GM21723 (cell line): ENCODE results near the gene TACR2.

Experiments used
- ATAC-seq: cut with Tn5 transposase; IDR thresholded peaks from one replicate; pipeline ENCODE4 v1.9.1; 2021; ENCODE audit warnings: mild to moderate bottlenecking, moderate library complexity; ENCODE audit not compliant: unreplicated experiment

The TACR2 gene

DNA sequence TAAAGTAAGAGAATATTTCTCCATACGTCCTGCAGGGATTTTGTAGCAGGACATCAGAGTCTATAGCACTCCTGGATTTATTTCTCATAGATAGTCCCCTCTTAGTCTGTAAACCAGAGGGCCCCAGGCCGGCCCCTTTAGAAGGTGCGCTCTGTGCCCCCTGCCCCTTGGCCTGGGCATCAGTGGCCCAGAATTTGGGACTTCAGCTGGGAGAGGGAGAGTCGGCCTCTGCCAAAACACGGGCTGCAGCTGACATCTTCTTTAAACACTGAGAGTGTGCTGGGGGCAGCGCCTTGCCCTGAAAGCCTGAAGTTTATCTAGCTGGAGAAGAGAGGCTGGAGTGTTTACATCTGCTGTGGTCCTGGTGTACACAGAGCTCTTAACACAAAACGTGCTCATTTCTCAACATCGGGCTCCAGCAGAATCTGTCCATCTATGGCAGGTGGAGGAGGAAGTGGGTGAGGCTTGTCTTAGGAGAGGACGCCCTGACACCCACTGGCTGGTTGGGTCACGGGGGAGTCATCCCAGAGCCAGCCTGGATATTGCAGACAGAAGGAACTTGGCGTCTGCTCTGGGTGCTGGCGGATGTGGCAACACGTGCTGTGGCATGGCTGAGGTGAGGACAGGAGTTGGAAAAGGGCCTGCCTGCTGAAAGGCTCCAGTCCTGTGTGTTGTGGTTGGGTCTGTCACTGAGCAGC, 5.0 kb upstream of the TACR2 start:
- ATAC-seq, result no peak

DNA sequence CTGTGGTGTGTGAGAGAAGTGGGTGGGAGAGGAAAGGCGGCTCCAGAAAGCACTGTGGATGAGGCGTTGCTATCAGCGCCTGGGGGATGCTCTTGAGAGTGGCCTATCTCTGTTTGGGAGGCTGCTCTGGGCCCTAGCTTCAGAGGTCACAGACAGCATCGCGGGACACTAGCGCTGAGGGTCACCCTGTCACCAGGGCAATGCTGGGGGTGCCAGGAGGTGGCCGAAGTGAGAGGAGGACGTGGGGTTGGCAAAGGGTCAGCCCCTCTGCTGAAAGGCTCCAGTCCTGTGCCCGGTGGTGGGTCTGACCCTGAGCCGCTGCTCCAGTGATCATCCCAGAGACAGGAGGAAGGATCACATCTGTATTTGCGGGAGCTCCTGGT, 3.0 kb upstream of the TACR2 start:
- ATAC-seq, result no peak

DNA sequence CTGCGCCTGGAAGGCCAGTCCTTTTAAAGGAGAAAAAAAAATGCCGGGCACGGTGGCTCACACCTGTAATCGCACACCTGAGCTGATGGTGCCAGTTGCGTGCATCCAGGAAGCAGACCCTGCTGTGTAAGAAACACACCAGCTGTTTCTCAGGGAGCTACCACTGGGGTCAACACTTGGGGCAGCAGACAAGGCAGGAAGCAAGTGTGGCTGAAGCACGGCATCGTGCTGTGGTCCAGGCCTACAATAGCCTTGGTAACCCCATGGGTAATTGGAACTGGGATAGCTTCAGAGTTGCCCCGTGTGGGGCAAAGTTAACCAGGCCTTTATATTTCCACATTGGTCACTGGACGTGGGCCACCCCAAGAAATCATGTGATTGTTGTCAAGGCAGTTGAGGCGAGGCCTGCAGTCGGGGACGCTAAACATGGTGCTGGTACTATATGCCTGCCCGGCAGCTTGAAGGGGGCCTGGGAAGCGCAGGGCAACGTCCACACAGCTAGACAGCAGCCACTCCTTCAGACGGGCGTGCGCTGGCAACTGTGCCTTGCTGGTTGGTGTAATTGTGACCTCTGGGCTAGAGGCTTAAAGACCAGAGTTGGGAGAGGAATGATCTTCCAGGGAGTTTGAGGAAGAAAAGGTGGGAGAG, 2.5 kb upstream of the TACR2 start:
- ATAC-seq, result no peak

DNA sequence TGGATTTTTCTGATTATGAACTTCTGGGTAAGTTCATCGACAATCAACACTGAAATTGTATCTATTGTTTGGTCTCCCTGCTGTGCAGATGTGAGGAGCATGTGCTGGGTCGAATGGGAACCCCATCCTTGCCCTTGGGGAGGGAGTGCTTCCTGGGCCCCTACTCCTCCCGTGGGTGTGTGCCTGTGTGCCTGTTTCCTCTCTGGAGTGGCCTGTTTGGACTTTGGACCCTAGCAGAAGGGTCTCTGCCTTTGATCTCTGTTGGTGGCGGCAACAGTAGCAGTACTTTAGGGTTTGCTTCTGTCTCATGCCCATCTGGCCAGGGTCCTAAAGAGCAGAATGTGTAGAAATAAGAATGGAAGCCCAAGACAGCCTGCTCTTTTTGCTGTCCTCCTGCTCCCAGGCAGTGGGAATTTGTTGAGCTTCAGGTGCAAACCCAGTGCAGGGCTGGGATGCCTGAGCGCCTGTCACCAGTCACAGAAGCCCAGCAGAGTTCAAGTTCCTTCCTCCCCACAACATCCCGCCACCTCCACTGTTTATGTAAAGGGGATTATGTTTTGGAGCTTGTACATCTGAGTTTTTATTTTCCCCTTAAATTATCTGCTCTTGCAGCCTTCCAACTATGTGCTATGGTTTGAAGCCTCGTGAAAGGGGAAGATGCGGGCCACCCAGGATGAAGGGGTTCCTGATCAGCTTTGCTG, 1.5 kb upstream of the TACR2 start:
- no peak for ATAC-seq

DNA sequence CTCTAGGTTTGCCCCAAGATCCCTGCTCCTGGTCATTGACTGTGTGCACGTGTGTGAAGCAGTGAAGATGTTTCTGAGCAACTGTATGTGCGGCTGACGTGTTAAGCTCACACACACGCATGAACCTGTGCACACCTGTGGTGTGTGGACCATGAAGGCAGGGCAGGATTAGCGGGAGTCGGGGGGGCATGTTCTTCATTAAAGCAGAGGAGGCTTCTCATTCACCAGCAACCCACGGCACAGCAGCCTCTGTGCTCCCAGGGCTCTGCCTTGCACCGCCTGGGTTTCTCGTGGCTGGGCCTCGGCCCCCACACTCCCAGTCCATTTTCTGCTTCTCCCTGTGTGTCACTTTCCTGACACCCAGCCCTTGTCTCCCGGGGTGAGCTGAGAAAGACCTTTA, 824 bp upstream of the TACR2 start:
- ATAC-seq, result no peak

DNA sequence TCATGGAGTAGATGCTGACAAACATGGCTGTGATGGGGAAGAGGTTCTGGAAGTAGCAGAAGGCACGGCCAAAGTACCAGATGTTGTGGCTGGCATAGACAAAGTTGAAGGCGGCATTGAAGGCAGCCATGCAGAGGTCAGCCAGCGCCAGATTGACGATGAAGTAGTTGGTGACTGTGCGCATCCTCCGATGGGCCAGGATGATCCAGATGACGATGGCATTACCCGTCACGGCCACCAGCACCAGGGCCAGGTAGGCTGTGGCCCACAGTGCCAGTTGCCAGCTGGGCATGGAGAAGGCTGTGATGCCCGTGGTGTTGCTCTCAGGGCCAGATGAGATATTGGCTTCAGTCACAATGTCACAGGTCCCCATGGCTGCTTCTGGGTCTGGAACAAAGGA, 767 bp downstream of the TACR2 start:
- ATAC-seq, result no peak

DNA sequence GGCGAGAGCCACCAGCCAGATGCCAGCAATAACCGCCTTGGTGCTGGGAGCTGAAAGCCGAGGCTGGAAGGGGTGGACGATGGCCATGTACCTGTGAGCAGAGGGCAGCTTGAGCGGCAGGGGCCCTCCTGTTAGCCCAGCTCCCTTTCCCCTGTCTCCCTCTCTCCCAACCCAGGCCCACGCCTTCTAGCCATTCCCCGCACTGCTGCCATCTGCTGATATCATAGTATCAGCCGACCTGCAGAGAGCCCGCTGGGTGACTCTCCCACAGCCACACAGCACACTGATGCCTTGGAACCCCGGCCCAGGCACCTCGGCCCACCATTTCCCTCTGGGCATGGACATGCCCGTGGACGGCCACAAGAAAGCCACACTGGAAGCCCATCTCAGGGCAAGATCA, 1.7 kb downstream of the TACR2 start:
- no peak for ATAC-seq

DNA sequence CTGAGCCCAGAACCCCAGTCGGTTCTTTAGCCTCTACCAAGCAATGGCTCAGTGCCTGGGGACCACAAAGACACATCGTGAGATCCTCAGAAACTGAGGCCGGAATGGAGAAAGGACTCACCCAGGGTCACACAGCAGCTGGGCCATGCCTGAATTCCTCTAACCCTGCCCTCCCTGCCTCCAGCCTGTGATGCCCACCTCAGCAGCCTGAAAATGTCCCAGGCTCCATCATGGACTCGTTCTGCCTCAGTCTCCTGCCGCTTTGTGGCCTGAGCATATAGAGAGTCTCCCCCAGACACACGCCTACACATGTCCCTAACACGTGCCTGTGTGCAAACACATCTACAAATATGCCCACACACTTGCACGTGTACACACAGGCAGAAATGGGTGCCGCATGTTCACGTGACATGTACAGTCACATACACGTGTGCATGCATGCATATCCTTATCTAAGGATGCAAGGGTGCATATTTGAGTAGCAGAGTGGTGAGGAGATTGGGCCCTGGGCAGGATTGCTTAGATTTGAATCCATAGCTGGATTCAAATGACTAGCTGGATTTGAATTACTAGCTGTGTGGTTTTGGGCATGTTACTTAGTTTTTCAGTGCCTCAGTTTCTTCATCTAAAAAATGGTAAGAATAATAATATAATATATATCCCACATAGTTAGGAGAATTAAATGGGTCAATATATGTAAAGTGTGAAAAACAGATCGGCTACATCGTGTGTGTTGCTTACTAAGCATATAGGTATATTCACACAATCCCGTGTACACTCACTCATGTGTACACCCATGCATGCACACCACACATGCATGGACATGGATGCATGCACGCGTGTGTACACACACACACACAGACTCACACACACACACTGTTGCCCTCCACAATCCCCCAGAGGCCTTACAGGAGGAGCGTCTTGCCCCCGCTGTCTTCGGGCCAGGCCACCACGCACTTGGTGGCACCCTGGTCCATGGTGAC, 2.4 kb downstream of the TACR2 start:
- ATAC-seq, result no peak

DNA sequence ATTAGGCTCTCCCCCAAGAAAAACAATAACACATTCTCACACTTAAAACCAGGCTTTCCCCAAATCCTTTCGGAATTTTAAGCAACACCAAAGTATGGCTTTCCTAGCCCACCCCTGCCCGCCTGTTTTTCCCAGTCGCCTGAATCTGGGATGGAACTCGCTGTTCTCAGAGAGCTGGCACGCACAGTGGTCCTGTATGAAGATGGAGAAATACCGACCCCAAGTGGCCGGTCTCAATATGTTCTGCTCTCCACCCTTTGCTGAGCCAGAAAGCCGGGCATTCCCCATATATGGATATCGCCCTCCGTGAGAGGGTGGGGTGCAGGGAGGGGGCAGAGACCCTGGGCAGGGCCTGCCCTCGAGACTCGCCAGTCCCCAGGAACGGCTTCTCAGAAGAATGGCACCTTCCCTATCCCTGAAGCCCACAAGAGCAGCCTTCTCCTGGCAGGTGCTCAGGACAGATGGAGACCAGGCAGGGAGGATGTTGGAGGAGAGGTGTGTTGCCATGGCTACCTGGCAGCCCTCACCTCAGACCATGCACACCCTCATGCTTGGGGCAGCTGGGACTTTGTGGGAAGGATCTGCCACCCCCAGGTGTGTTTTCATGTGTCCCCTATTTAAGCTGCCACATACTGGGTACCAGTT, 3.4 kb downstream of the TACR2 start:
- no peak for ATAC-seq

DNA sequence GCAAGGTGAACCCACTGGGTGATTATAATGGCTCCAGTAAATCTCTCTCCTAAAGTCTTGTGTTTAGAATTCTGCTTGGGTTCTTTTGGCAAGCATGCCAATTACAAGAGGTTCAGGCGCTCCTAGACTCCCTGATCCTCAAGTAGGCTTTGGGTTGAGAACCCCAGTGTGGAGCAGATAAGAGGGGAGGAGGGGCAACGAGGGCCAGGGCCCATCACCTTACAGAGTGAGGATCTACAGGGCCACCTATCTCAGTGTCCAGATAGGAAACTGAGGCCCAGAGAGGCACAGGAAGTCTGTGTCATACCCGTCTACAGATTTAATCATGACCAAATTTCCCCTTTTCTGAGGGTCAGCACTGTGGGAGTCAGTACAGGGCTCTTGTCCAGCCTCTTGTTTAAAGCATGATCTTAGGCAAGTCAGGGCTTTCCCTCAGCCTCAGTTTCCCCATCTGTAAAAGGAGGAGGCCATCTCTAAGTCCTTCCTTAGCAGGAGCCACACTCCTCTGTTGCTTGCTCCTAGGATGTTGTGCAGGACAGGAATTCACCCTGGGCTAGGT, 4.4 kb downstream of the TACR2 start:
- ATAC-seq, result no peak

DNA sequence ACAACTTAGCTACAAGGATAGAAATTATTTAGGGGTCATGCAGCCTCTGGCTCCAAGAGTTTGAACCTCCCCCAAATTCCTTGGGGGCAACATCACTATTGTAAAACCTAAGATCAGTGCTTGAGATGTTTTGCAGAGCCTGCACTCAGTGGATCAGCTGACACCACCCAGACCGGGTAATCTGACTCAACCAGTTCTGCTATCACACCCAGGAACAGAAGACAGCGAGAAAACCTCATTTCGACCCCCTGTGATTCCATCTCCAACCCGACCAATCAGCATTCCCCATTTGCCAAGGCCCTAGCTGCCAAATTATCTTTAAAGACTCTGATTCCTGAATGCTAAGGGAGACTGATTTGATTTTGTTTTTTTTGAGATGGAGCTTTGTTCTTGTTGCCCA, 5.2 kb downstream of the TACR2 start:
- no peak for ATAC-seq

DNA sequence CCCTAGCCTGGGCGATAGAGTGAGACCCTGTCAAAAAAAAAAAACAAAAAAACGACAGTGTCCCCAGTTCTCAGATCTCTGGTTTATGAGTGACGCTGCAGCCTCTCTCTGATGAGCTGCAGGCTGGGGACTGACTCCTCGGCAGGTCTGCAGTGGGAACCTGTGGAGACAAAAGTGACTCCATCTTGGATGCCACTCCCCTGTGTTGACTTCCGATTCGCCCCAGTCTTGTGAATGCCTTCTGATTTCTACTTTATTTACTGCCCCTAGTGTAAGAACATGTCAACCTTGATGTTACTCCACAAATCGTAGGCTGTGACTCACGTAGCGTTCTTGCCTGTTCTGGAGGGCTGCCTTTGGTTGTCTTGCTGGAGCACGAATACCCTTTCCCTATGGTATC, 6.2 kb downstream of the TACR2 start:
- ATAC-seq, result no peak

DNA sequence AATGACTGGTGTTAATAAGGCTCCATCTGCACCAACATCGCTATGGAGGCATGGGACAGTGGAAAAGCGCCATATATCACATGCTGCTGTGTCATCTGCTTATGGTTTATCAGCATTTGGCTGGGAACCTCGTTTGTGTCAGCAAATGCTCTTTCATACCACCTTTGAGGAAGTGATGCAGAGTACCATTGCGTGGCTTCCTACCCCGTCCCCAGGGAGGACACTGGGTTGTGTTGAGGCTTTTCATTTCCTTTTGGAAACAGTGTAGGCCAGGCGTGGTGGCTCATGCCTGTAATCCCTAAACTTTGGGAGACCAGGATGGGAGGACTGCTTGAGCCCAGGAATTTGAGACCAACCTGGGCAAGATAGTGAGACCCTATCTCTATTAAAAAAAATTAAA, 6.8 kb downstream of the TACR2 start:
- peak; percentile 35 for ATAC-seq

DNA sequence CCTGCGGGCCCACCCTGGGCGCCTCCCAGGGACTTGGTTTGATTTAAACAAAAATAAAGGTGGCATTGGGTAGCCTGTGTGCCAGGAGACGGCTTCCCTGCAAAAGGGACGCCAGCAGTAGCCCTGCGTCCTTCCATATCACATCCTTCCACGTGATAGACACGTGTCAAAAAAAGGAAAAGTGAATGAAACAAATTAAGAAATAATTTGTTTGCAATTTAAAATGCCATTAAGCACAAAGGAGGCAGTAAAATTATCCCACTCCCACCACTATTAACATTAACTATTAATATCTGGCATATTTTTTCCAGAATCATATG, 7.6 kb downstream of the TACR2 start:
- no peak for ATAC-seq

DNA sequence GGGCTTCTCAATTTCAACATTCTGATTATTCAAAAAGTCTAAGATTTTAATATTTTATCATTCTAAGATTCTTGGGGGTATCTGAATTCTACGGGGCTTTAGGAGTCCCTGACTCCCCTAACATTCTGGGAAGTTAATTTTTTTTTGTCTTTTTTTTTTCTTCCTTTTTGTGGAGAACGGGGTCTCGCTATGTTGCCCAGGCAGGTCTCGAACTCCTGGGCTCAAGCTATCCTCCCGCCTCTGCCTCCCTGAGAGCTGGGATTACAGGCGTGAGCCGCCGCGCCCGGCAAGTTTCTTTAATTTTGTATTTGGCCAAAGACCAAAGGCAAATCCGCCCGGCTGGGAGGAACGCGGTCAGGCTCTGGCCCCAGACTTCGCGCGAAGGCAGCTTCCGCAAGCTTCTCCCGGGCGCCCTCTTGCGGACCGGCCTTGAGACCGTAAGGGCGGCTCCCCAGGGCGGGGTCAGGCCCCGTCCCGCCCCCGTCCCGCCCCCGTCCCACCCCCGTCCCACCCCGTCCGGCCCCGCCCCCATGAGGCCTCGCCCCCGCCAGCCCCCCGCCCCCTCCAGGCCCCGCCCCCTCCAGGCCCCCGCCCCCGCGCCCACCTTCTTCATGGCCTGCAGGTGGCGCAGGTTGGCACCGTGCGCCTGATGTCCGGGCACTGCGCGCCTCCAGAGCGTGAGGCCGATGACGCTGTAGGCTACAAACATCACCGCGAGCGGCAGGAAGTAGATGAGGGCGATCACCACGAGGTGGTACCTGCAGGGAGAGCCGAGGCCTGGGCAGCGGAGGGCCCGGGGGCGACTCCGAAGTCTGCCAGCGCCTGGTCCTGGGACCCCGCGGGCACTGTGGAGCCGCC, 8.2 kb downstream of the TACR2 start:
- peak; percentile 78 for ATAC-seq

DNA sequence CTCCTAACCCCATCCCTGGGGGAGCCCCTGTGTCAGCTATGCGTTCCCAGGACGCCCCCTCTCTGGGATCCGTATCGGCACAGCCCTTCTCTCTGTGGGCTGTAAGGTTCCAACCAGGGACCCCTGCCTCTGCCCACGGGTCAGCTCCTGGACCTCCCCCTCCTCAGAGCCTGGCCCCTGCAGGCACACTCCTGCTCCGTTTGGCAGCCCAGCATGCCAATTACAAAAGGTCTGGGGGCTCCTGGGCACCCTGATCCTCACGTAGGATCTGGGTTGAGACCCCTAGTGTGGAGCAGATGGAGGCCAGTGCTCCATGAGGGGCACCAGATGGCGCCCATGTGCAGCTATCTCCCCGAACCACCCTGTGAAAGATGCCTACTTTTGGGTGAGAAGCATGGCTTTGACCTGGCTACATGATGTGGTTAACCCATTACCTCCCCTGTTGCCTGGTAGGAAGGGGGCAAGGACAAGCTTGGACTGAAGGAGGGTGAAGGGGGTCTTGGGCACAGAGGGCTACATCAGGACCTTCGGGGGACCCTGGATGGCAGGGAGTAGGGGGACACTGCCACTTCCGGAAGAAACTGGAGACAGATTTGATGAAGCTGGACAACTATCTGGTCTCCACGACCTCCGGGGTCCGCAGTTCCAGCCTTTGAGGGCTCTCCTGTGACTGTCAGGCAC, 9.0 kb downstream of the TACR2 start:
- no peak for ATAC-seq

DNA sequence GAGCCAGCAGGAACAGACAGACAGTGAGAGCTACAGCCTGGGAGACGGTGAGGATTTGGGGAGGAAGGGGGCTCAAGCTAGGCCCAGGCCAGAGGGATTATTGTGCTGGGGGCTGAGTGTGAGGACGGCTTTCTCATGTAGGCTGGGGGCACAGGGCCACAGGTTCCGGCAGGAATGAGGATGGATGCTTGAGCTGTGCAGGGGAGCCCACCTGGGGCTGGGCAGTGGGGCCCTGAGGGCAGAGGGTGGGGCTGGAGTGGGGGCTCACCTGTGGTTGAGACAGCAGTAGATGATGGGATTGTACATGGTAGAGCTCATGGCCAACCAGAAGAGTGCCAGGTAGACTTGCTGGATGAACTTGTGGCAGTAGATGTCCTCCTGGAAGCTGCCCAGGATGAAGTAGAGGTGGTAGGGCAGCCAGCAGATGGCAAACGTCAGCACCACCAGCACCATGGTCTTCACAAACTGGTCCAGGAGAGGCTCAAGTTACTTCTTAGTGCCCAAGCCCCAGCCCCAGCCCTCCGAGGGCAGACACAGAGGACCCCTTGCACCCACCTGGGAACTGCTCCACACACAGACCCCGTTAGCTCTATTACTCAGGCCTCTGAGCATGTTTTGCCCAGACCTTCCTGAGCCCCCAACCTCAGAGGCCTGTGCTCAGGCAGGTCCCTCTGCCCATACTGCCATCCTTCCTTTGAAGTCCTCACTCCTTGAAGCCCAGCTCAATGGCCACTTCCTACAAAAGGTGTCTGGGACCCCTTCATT, 9.7 kb downstream of the TACR2 start:
- ATAC-seq, result no peak

DNA sequence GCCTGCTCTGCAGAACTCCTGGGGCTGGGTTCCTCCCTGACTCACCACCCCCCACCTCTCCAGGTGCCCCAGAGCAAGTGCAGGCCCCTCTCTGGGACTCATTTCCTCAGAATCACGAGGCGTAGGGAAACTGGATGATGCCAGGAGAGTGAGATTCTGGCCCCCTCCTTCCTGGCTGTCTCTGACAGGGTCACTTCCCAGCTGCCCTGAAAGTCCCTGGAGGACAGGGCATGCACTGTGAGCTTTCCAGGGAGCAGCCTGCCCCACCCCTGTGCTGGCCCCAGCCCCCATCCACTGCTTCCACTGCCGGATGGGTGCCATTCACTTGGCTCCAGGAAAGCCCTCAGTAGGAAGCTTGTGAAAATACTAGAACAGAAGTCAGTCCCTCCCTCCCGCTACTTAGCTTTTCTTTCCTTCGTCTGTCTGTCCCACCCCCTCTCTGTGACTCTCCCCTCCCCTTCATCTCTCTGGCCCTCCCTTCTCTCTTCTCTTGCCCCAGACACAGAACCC, 10.4 kb downstream of the TACR2 start:
- no peak for ATAC-seq
